Right lobe of liver (tissue), 6 donors: Measurements from ENCODE around the gene CD69. TPM values are rescaled to one million over a fixed set of nuclear protein-coding genes. Genes with fewer than 3 reads are reported as not detected.

Source experiments
- ATAC-seq, 4 donors: fragments of 200-7000 bp; cut with Tn5 transposase; one replicate each; pipeline ENCODE4 v1.9.1; 2020; ENCODE audit warnings: mild to moderate bottlenecking in 4 of 4, moderate library complexity in 4 of 4
- DNase-seq, 3 donors: peaks; one replicate each; pipeline ENCODE4 v3.0.0-alpha.2; 2020
- H3K27ac ChIP-seq, 3 donors: fragments of 200-600 bp; one replicate each; pipeline ENCODE4 v1.8.0; 2022
- H3K27me3 ChIP-seq, 2 donors: fragments of 200-600 bp; one replicate each; pipeline ENCODE4 v1.8.0; 2022
- H3K36me3 ChIP-seq, 4 donors: fragments of 200-600 bp; sonication (generic) in 1 of 4; one replicate each; pipeline versions ENCODE4 v1.5.1 to v1.8.0; 2017 to 2022; ENCODE audit warnings: control low read depth in 1 of 4
- H3K4me1 ChIP-seq, 4 donors: fragments of 200-600 bp; sonication (generic) in 1 of 4; one replicate each; pipeline versions ENCODE4 v1.5.1 to v1.8.0; 2017 to 2022; ENCODE audit warnings: control low read depth in 1 of 4
- H3K4me3 ChIP-seq, 3 donors: fragments of 200-600 bp; one replicate each; pipeline ENCODE4 v1.8.0; 2022
- H3K9me3 ChIP-seq, 4 donors: fragments of 200-600 bp; sonication (generic) in 1 of 4; one replicate each; pipeline versions ENCODE4 v1.5.1 to v1.8.0; 2017 to 2022; ENCODE audit warnings: control low read depth in 1 of 4
- CTCF ChIP-seq, 4 donors: fragments of 200-600 bp in 3 of 4; fragments of 450-650 bp in 1 of 4; IDR thresholded peaks; one replicate each; pipeline versions ENCODE4 v1.5.1 to v1.8.0; 2016 to 2022; ENCODE audit warnings: antibody characterized with exemption in 4 of 4, mild to moderate bottlenecking in 2 of 4
- POLR2A ChIP-seq: fragments of 450-650 bp; IDR thresholded peaks from one replicate; pipeline ENCODE4 v1.6.1; 2017; ENCODE audit warnings: antibody characterized with exemption, mild to moderate bottlenecking
- WGBS: methylation state at CpG from one replicate; pipeline ENCODE4 v1.1.6; 2018; ENCODE audit warnings: low coverage, low lambda C conversion rate; ENCODE audit not compliant: insufficient coverage; ENCODE audit errors: missing lambda C conversion rate; 5-methylcytosine and 5-hydroxymethylcytosine counted together
- intact Hi-C, 2 donors: fragments of 100-400 bp; cut with DNase I; formaldehyde crosslinking; loops; one replicate each; pipeline versions ENCODE4 v1.11.2 to v1.14.1; 2022
- total RNA-seq, 6 experiments: library from RNA; depleted of rRNA in 2 of 6; stranded (reverse); fragments of >200 nt in 2 of 6; fragmentation: NEBNext Ultra II Directional in 3 of 6; extraction: Animal tissue kit (Norgen Biotek cat#: 25700) in 3 of 6; gene quantifications; one replicate each; pipeline versions ENCODE4 v1.1.0 to v1.2.4, GENCODE V29; 2016 to 2023
- donor health status: DM: no; HTN: yes; CAD: no.
- donor health status: DM: no; HTN: no; CAD: no.
- donor health status: DM: no; HTN: no; CAD: no.
- donor health status: DM: no; HTN: yes; CAD: no.
- donor health status: DM: no; HTN: yes; CAD: no.

CD69 gene
- total RNA-seq, 6 experiments from 2014 or later, result 0.26 to 2.3 (median 1.0) TPM

- no peaks in the 10 kb centered on the region for H3K4me1 ChIP-seq
- DNase-seq (no peak), ATAC-seq (no peak)
- TF ChIP-seq POLR2A (no peak), CTCF (IDR thresholded peaks at IDR 0.05) (no peak)
- H3K9me3 ChIP-seq, result no peaks in the 10 kb centered on the region
- WGBS, result 38% methylated on average over 7 of the region's 7 CpGs
- intact Hi-C loops, result no loop called here
- no peaks in the 10 kb centered on the region for H3K36me3 ChIP-seq
- no peak overlapping the region for H3K4me3 ChIP-seq
- H3K27ac ChIP-seq, result no peak overlapping the region
- H3K27me3 ChIP-seq, result no peaks in the 10 kb centered on the region
Observed at GRCh38 chr12:9796971-9797370, 36.3 kb upstream of the CD69 start.

- Histone ChIP-seq H3K36me3 (no peaks in the 10 kb centered on the region), H3K4me3 (no peak overlapping the region), H3K4me1 (no peaks in the 10 kb centered on the region), H3K9me3 (no peaks in the 10 kb centered on the region), H3K27me3 (no peaks in the 10 kb centered on the region), H3K27ac (no peak overlapping the region)
- ATAC-seq (no peak), DNase-seq (no peak)
- TF ChIP-seq CTCF (IDR thresholded peaks at IDR 0.05) (no peak), POLR2A (no peak)
- intact Hi-C loops, result no loop called here
- 50% methylated on average over 5 of the region's 5 CpGs for WGBS
Observed at GRCh38 chr12:9796346-9796745, 35.6 kb upstream of the CD69 start.

GRCh38 chr12:9795945-9796344 lies 35.2 kb upstream of the CD69 start:
- Histone ChIP-seq H3K36me3 (no peaks in the 10 kb centered on the region), H3K9me3 (no peaks in the 10 kb centered on the region), H3K4me3 (no peak overlapping the region), H3K27me3 (no peaks in the 10 kb centered on the region), H3K4me1 (no peaks in the 10 kb centered on the region), H3K27ac (no peak overlapping the region)
- intact Hi-C loops, result no loop called here
- no peak for DNase-seq
- TF ChIP-seq CTCF (IDR thresholded peaks at IDR 0.05), result no peak
- TF ChIP-seq POLR2A, result no peak
- no peak for ATAC-seq
- WGBS, result 73% methylated on average over 2 of the region's 2 CpGs

GRCh38 chr12:9794484-9795093 lies 33.9 kb upstream of the CD69 start:
- intact Hi-C loops, result no loop called here
- DNase-seq (no peak), ATAC-seq (no peak)
- Histone ChIP-seq H3K9me3 (no peaks in the 10 kb centered on the region), H3K27me3 (no peaks in the 10 kb centered on the region), H3K4me3 (no peak overlapping the region), H3K4me1 (no peaks in the 10 kb centered on the region), H3K27ac (no peak overlapping the region), H3K36me3 (no peaks in the 10 kb centered on the region)
- 47% methylated on average over 2 of the region's 2 CpGs for WGBS
- TF ChIP-seq POLR2A (no peak), CTCF (IDR thresholded peaks at IDR 0.05) (no peak)
